GM19023 (cell line): ENCODE measurements around the gene COL18A1.
"Not testable (repeated sequence)": the region's sequence is repeated elsewhere in the genome, so short reads cannot be mapped to it uniquely, and the experiment has no call there.

Source experiments
- ATAC-seq: cut with Tn5 transposase; IDR thresholded peaks from one replicate; pipeline ENCODE4 v1.9.1; 2021; ENCODE audit warnings: mild to moderate bottlenecking, moderate library complexity; ENCODE audit not compliant: unreplicated experiment

COL18A1 gene

DNA sequence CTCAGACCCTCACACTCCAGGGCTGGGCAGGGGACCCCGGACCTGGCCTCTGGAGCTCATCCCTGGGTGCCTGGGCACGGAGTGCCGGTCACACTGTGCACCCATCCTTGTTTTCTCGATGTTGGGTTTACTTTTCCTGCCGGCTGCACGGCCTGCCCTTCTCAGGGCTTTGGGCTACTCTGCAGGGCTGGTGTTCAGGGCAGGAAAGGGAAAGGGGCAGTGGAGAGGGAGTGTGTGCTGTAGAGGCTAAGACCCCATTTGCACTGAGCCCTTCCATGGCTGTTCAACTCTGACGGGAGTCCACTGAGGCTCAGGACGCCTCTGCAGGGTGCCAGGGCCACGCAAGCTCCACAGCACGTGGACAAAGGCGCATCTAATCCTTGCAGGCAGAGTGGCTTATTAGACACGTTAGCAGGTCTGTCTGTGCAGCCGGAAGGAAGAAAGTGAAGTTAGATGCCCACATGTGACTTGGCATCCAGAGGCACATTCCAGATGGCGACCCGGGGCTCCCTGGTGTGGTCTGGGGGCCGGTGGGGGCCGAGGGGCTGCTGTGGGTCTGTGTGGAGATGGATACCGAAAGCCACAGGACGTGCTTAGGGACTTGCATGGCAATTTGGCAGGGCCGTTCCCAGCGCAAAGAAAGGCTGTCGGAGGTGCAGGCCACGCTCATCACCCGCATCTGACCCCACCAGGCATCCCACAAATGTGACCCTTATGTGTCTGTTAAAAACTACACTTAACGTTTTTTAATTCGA lies 33.6 kb downstream of the COL18A1 start:
- ATAC-seq, result no peak

DNA sequence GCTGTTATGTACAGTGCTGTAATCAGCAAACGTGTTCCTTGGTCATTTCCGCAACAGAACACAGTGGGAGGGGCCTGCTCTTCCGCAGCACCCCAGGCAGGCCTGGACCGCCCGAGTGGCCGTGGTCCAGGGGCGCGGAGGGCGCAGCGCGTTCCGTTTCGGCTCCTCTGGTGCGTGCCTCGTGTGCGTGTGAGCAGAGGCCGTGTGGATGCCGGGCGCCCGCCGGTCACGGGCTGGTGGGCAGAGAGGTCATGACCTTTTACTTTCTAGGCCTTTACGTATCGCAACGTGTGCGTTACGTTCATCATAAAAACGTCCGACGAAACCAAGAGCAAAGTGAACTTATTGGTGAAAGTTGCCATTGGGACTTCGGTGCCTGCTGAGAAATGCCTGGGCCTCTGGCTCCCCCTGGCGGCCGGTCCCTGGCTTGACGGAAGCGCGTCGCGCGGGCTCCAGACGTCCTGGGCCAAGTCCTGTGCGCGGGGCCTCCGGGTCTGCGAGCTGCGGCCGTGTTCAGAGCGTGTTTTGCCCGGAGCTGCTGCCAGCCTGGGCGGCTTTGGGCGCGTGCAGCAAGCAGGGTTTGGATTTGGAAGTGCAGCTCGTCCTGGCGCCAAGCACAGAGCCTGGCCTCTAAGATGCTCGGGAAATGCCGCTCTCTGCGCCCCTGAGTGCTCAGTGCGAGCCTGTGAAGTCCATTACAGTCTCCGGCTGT lies 34.4 kb downstream of the COL18A1 start:
- ATAC-seq, result no peak

DNA sequence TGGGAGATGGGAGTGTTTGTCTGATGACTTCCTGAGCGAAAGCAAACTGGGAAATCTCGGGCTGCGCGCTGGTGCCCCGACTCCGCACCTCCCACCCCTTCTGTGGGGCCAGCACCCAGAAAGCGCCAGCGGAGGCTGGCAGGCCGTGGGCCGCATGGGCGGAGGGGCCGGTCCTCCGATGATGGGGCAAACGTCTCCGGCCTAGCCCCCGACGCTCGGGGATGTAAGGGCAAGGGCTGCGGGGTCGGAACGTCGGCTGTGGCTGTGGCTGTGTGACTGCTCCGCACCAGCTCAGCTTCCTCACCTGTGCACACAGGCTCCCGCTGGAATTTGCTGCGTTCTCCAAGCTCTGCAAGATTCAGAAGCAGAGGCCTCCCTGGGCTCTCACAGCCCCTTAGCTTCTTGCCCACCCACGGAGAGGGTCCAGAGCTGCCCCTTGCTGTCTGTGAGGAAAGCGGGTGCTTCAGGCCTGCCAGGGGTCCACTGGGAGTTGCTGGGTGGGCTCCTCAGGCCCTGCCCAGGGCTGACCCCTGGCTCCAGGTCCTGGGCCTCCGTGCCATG lies 35.0 kb downstream of the COL18A1 start:
- no peak for ATAC-seq

DNA sequence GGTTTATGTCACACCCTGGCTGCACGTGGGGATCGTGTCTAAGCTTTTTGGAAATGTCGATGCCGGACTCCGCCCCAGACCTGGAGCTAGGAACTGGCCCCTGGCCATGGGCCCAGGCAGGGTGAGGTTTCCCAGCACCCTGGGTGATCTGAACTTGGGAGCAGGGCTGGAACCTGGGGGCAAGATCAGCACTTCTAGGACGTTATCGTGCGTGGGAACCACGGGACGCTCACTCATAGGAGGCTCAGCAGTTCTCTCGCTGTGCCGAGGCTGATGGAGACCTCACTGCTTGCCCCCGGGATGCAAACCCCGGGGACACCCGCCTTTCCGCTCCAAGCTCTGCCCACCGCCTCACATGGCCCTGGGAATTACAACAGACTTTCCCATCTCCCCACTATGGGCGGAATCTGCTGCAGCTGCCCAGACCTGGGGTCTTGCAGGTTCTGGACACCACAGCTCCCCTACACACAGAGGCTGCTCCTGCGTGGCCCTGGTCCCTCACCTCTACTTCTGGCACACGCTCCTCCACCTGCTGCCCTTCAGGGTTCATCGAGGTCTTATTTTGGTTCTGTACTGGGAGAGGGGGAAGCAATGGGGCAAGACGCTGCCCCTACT lies 35.9 kb downstream of the COL18A1 start:
- no peak for ATAC-seq

DNA sequence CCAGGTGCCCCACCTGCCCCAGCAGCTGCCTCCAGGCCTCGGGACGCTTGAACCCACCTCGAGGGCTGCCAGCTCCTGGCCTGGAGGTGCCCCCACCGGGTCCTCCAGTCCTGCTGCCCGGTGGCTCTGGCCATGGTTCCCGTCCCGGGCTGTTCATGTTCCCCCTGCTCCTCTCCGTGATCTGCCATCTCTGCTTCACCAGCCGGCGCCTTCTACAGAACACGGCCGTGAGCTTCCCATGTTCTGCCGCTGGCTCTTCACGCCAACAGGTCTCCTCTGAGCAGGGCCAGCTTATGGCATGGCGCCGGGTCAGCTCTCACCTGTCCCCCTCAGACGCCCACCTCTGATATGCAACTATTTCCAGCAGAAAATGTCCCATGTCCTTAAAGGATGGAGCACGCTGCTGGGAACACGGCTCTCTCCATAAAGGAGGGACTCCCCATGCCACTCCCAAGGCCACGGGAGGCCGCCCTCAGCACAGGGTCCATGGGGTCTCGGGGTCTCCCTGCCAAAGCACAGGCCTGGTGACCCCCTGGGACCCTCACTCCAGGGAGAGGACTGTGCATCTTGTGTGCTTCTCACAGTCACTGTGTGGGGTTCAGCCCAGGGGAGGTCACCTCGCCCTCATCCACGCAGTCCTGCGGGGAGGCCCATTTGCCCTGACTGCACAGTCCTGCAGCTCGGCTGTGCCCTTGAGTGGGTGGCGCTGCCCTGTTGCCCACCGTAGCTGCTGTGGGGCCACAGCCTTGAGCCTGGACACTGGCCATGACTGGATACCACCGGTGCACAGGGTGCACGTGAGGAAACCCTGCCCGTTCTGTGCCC lies 36.7 kb downstream of the COL18A1 start:
- no peak for ATAC-seq

DNA sequence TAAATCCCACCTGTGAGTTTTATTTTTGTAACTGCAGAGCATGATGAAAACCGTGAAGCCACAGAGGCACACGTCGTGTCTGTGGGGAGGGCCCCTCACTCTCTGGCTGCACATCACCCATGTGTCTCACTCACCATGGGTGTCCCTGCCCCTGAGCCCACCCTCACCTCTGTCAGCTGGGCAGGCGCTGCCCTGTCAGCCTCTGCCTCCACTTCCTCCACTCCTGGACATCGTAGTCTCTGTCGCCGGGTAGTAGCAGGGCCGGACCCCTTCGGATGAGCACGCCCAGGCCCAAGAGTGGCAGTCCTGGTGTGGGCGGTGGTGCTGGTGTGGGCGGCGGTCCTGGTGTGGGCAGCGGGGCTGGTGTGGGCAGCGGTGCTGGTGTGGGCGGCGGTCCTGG lies 37.3 kb downstream of the COL18A1 start:
- ATAC-seq, result no peak

DNA sequence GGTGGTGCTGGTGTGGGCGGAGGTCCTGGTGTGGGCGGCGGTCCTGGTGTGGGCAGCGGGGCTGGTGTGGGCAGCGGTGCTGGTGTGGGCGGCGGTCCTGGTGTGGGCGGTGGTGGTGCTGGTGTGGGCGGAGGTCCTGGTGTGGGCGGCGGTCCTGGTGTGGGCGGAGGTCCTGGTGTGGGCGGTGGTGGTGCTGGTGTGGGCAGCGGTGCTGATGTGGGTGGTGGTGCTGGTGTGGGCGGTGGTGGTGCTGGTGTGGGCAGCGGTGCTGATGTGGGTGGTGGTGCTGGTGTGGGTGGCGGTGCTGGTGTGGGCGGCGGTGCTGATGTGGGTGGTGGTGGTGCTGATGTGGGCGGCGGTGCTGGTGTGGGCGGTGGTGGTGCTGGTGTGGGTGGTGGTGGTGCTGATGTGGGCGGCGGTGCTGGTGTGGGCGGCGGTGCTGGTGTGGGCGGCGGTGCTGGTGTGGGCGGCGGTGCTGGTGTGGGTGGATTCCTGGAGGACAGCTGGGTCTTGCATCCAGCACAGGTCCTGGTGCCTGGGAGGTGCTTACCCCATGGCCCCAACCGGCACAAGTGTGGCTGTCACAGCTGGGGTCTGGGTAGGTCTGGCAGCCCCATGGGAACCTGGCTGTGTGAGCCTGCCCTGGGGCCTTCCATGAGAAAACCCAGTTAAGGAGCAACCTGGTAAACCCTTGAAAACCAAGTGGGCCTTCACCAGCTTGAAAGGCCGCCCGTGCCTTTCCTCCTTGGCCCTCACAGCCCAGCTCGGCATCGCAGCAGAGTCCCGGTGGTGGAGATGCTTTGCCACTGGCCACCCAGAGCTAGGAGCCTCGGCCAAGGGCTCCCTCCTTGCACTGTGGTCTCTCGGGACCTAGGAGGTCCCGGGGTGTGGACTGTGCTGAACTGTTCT lies 38.0 kb downstream of the COL18A1 start:
- ATAC-seq, result not testable (repeated sequence)

DNA sequence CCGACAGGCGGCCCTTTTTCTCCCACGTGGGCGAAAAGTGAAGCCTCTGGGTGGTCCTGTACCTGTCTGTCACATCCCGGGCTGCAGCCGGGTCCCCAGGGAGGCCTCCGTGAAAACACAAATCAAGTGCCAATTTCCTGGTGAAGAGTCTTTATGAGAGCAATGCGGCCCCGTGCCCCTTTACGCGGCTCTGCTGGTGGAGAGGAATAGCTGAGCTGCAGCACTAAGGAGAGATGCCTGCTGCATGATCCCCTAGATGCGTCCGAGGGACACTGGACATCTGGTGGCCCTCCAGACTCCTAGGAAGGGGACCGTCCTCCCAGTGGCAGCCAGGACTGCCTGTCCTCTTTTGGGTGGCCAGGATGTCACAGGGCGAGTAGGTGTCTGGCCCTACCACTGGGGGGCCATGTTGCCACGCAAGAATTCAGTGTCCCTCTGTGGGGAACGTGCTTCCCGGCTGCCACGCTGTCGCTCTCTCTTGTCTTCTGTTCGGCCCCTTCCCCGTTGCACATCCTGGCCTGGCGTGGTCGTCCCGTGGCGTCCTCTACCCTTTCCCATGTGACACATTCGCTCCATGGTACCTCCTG lies 38.7 kb downstream of the COL18A1 start:
- ATAC-seq, result no peak

DNA sequence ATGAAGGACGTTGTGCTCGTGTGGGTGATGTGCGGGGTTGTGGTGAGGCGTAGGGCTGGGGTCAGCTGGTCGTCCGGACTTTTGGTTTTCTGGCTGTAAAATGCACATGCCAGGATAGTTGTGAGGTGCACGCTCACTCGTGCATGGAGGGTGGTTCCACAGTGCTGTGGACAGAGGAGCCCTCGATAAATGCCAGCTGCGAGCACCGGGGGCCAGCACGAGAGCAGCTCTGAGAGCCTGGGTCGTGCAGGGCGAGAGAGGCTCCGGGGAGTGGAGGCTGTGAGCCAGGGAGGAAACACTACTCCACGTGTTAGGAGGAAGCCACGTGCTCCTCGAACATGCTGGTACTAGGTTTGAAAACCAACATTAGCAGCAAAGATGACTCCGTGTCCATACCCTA lies 39.4 kb downstream of the COL18A1 start:
- no peak for ATAC-seq

DNA sequence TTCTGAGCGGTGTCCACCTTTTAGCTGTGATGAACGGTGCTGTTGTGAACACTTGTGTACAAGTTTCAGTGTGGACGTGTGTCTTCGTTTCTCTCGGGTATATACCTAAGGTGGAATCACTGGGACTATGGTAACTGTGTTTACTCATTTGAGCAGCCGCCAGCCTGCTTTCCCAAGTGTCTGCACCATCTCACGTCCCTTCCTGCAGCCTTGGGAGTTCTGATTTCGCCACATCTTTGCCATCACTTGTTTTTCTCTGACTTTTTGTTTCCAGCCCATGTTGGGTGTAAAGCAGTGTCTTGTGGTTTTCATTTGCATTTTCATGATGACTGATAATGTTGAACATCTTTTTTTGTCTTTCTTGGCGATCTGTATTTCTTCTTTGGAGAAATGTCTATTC lies 40.4 kb downstream of the COL18A1 start:
- no peak for ATAC-seq

DNA sequence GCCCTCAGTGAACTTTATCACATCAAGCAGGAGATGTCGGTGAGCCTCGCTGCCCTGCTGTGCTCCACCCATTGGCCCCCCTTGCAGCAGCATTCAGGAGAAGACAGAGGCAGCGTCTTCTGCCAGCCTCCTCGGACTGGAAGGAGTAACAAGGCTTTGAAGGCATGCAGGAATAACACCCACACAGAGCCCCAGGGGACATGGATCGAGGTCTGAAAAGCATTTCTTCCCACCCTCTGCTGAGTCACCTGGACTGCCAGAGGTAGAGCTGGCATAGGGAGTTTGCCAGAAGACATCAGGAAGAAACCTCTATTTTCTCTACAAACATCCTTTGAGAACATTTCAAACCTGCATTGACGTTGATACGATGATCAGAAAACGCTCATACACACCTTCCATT lies 42.9 kb downstream of the COL18A1 start:
- ATAC-seq, result no peak

DNA sequence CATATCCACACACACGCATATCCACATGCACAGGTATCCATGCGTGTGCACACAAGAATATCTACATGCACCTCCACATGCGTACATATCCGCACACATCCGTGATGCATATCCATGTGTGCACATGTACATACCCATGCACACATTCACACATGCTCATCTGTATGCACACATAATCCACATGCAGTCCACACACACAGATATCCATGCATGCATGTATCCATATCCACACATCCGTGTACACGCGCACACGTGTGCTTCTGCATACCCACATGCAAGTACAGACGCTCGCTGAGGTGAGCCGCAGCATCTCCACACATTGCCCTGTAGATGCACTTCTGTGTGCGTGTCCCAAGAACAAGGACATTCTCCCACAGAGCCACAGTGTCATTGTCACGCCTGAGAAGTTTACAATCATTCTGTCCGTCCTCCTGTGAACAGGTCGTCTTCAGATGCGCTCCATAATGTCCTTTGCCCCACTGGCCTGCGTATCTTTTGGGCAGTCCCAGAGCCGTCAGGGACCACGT lies 43.4 kb downstream of the COL18A1 start:
- no peak for ATAC-seq

DNA sequence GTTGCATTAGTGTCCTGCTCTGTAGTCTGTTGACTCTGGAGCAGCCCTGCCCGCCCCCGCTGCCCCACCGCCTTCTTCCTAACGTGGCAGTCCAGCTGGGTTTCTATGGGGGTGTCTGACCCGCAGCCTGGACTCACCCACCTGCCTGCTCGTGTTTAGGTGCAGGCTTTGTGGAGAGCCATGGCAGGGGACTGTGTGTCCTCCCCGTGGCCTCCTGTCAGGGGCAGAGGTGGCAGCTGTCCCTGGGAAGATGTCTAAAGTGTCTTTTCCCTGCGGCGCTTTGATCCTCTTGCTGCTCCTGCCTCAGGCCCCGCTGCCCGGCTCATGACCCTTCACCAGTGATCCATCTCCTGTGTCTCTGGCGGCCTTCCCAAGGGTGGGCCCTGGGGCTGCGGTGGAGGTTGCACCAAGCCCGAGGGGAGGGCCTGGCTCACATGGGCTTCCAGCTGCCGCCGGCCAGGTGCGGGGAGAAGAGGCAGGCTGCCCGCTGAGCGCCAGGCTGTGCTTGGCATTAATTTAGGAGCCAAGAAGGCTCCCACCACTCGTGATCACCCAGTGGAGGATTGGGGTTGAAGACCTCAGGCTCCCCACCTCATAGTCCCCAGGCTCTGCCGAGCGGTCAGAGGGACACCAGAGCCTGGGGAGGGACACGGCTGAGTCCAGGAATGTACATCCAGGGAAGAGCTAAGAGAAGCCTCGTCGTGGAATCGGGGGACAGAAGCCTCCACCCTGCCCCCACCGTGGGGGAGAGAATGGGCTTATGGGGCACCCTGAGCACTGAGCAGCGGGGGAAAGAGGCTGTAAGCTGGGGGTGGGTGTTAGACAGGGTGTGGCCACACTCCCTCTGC lies 44.1 kb downstream of the COL18A1 start:
- ATAC-seq, result no peak

DNA sequence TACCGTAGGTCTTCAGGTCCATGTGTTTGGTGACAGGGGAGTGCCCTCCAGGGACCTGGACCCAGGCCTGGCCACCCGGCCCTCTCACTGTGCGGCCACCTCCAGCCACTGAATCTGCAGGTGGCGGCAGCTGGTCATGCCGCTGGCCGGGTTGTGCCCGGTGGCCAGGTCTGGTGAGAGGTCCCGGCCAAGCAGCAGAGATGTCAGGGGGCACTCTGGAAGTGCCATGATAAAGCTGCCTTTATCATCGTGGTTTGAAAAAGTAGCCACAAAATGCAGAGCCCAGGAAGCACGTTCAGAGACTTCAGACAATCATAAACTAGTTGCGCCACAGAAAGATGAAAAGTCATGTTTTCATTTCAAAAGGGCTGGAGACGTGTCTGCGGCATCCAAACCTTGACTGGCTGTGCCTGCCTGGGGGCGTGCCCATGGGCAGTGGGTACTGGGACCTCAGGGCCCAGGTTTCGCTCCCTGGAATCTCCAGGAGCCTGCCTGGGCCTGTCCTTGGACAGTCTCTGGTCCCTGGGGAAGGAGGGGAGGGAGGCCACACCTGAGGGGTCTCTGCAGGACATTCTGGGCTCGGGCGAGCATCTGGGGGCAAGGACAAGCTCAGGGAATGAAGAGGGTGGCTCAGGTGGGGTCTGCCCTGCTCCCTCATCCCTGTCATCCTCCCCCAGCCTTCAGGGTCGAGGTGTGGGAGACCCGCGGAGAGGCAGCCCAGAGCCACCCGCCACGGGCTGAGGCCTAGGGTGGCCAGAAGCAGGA lies 44.9 kb downstream of the COL18A1 start:
- no peak for ATAC-seq

DNA sequence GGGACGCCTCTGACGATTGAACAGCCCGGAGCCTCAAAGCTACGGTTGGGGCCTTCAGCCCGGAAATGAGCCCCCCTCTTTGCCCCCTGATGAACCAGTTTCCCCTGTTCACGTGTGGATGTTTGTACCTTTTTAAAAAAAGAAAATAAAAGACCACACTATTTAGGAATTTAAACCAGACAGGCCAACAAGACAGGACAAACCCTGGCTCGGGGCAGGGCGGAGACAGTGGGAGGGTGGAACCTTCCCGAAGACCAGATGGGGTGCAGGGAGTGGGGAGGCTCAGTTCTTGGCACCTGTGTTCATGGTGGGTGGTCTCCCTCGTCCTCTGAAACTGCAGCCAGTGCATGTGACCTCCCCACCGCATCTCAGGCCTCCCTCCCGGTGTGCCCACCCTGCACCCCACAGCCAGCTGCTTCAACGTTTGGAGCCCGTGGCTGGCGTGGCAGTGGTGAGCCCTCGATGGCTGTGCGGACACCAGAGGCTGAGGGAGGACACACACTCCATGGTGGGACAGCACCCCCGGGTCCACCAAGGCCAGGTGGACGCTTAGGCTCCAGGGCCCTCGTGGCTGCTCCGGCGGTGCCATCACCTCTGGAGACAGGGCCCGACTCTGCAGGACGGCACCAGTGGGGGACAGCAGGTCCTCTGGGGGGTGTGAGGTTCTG lies 45.6 kb downstream of the COL18A1 start:
- no peak for ATAC-seq

DNA sequence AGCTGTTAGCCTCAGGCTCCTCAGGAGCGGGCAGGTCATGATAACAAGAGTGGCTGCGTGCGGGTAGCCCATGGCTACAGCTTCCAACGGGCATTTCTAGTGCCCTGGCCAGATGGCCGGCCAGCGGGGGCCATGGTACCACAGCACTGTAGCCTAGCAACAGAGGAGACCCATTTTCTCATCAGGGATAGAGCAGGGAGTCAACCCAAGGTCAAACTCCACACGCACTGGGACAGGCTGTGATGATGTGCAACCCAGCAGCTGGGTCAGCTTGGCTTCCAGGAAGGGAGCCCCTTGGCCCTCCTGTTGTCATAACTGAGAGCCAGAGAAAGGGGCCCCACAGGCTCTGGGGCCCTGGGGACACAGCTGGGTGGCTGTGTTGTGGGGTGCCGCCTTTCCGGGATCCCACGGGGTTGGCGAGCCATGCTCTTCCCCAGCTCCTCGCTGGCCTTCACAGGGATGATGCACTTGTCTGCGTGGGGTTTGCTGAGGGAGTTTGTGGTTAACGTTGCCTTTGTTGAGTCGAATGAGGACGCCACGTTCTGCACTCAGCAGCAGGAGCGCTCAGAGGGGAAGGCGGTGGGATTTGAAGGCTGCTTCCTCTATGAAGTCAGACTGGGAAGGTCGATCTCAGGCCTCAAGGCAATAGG lies 46.3 kb downstream of the COL18A1 start:
- no peak for ATAC-seq

DNA sequence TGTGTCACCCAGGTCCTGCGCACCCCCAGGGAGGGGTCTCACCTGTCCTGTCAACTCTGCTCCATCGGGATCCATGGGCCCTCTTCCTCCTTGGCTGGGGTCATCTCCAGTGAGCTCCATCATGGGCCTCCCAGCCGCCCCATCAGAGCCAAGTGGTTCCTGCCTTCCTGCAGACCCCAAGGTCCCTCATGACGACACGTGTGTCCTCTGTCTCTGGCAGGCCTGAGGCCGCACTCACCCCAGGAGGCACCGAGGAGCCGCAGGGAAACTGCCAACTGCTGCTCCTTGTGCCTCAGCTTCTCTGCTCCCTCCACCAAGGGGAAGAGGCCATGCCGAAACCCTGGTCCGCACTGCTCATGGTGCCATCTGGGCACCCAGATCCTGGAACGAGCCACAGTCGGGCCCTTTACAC lies 46.8 kb downstream of the COL18A1 start:
- no peak for ATAC-seq
